Endometrial microvascular endothelial cells (primary cell): Measurements from ENCODE around the gene ISM1. TPM values are rescaled to one million over a fixed set of nuclear protein-coding genes. Genes with fewer than 3 reads are reported as not detected.

Experiments
- in situ Hi-C: cut with HindIII; loops from 2 replicates; pipeline ENCODE4 v1.10.0; 2017; ENCODE audit warnings: low sequenced_read_pairs, low pct_unique_long_range_greater_than_20kb; ENCODE audit errors: inconsistent ontology term
- total RNA-seq: library from RNA; depleted of rRNA; stranded (reverse); fragments of >200 nt; gene quantifications from one replicate; pipeline ENCODE4 v1.2.3, GENCODE V29; 2015; ENCODE audit errors: inconsistent ontology term

The ISM1 gene
- total RNA-seq, 1 donor from 2014 or later, result 0.84 TPM

- in situ Hi-C loops, result no loop called here
Observed at GRCh38 chr20:13250251-13250650, 29.2 kb downstream of the ISM1 start.

GRCh38 chr20:13251106-13251903, 30.2 kb downstream of the ISM1 start:
- in situ Hi-C loops, result no loop called here

- in situ Hi-C loops, result no loop called here
Observed at GRCh38 chr20:13251904-13252297, 30.8 kb downstream of the ISM1 start.

GRCh38 chr20:13255356-13255755, 34.3 kb downstream of the ISM1 start:
- in situ Hi-C loops, result no loop called here

GRCh38 chr20:13256606-13257005, 35.5 kb downstream of the ISM1 start:
- in situ Hi-C loops, result no loop called here

- in situ Hi-C loops, result no loop called here
Observed at GRCh38 chr20:13259921-13260320, 38.8 kb downstream of the ISM1 start.

GRCh38 chr20:13260650-13261279, 39.7 kb downstream of the ISM1 start:
- in situ Hi-C loops, result no loop called here

- in situ Hi-C loops, result no loop called here
Observed at GRCh38 chr20:13261460-13262301, 40.6 kb downstream of the ISM1 start.

- in situ Hi-C loops, result no loop called here
Observed at GRCh38 chr20:13262302-13262650, 41.2 kb downstream of the ISM1 start.

- in situ Hi-C loops, result no loop called here
Observed at GRCh38 chr20:13262671-13263360, 41.7 kb downstream of the ISM1 start.

- in situ Hi-C loops, result no loop called here
Observed at GRCh38 chr20:13263451-13263850, 42.4 kb downstream of the ISM1 start.

GRCh38 chr20:13264907-13265306, 43.8 kb downstream of the ISM1 start:
- in situ Hi-C loops, result no loop called here

- in situ Hi-C loops, result no loop called here
Observed at GRCh38 chr20:13265941-13266340, 44.9 kb downstream of the ISM1 start.

GRCh38 chr20:13267231-13267630, 46.2 kb downstream of the ISM1 start:
- in situ Hi-C loops, result no loop called here

GRCh38 chr20:13268953-13269352, 47.9 kb downstream of the ISM1 start:
- in situ Hi-C loops, result no loop called here

- in situ Hi-C loops, result no loop called here
Observed at GRCh38 chr20:13270211-13270610, 49.1 kb downstream of the ISM1 start.

GRCh38 chr20:13271098-13271497, 50.0 kb downstream of the ISM1 start:
- in situ Hi-C loops, result no loop called here

- in situ Hi-C loops, result no loop called here
Observed at GRCh38 chr20:13271977-13272975, 51.2 kb downstream of the ISM1 start.
